ENCODE data around the gene PEX3.

The PEX3 gene

GRCh38 chr6:143539734-143540133 lies 89.1 kb downstream of the PEX3 start:
- no peak for DNase-seq (ENCODE audit: low spot score)

- DNase-seq (ENCODE audit: low spot score): no peak
Measured at GRCh38 chr6:143540192-143540591, 89.6 kb downstream of the PEX3 start.
